H1 (cell line): Measurements from ENCODE around the gene TMEM120B. TPM values are rescaled to one million over a fixed set of nuclear protein-coding genes. Genes with fewer than 3 reads are reported as not detected.

ENCODE experiments used
- CBX8 ChIP-seq: fragments of 300-800, 300-1000 bp; sonication (generic); IDR thresholded peaks from 2 replicates; pipeline ENCODE4 v1.7.1; 2016; ENCODE audit warnings: low read depth, low read length, borderline replicate concordance
- FOSL1 ChIP-seq: IDR thresholded peaks from 2 replicates; pipeline ENCODE4 v1.6.1; 2011; ENCODE audit warnings: mild to moderate bottlenecking, low read depth, low read length, moderate library complexity; ENCODE audit not compliant: insufficient read depth
- KDM4A ChIP-seq: IDR thresholded peaks from one replicate; pipeline ENCODE4 v1.7.1; 2012; ENCODE audit warnings: low read depth, mild to moderate bottlenecking, moderate library complexity, low read length, inconsistent platforms; ENCODE audit not compliant: severe bottlenecking
- TAF7 ChIP-seq: optimal IDR thresholded peaks from 2 replicates; pipeline ENCODE3; 2011; ENCODE audit warnings: low read depth, mild to moderate bottlenecking, inconsistent platforms, low read length, moderate library complexity, borderline replicate concordance
- polyA plus RNA-seq, 7 experiments: library from polyadenylated mRNA; depleted of rRNA in 3 of 7; stranded (reverse) in 5 of 7; unstranded in 2 of 7; fragments of >200 nt in 5 of 7; fragments of 200-250 nt in 2 of 7; gene quantifications; 1 replicate in 5 of 7; 2 replicates in 1 of 7; 4 replicates in 1 of 7; pipeline versions ENCODE4 v1.2.1 to v1.2.3, GENCODE V29; 2011 to 2013; ENCODE audit warnings: missing spikeins in 2 of 7, mixed read lengths in 2 of 7
- total RNA-seq: library from RNA; stranded (reverse); fragmentation: NEBNext Ultra II Directional; extraction: Animal tissue kit (Norgen Biotek cat#: 25700); gene quantifications from 2 replicates; pipeline ENCODE4 v1.2.1, GENCODE V29; 2021

Gene TMEM120B
- total and polyA plus RNA-seq, 2 of the 8 experiments (the other 6 are each of a cell fraction or from before 2014, with no cell fraction given) = 22.0 to 29.1 TPM

DNA sequence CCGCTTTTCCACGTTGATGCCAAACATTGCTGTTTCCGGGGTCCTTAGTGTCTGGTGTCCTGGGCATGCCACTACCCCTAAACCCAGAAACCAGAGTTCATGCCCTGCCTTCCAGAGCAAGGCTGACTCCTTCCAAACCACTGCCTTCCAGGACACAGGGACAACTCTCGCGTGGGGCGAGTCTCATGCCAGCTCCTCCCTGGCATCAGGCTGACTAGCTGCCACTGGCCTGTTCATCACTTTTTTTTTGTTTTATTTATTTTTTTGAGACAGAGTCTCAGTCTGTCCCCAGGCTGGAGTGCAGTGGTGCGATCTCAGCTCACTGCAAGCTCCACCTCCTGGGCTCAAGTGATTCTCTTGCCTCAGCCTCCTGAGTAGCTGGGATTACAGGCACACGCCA, 96.1 kb downstream of the TMEM120B start (continued):
- TF ChIP-seq TAF7 (no peak), KDM4A (no peak), FOSL1 (no peak), CBX8 (no peak)
